Fibroblast of skin of back (primary cell): Measurements from ENCODE around the gene GPAT3.
"Not testable (repeated sequence)": the region's sequence is repeated elsewhere in the genome, so short reads cannot be mapped to it uniquely, and the experiment has no call there.

ENCODE experiments used
- DNase-seq: peaks from one replicate; pipeline ENCODE4 v3.0.0-alpha.2; 2013

The GPAT3 gene

DNA sequence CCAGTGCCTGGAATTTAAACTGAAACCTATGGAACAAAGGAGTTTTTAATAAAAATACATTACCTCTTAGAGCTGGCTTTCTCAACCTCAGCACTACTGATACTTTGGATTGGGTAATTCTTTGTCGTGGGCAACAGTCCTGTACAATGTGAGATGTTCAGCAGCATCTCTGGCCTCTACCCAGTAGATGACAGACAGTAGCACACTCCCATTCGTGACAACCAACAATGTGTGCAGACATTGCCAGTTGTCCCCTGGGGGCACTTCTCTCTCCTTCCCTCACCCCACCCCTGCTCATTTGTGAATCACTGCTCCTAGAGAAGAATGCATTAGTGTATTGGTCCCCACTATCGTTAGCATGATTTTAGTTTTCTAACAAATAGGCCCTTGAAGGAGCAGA lies 16.2 kb downstream of the GPAT3 start:
- DNase-seq: peak; percentile 70

DNA sequence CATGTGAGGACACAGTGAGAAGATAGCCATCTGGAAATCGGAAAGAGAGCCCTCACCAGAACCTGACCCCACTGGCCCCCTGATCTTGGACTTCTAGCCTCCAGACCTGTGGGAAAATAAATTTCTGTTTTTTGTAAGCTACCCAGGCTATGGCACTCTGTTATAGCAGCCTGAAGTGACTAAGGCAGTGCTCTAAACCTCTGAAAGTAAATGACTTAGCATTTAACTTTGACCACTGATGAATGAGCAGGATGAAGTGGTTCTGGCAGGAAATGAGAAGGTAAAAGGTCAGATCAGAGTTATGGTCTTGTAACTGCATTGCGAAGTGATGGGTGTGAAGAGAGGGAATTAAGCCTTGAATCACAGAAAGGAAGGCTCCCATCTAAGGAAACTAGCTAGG lies 17.0 kb downstream of the GPAT3 start:
- DNase-seq: peak; percentile 17

DNA sequence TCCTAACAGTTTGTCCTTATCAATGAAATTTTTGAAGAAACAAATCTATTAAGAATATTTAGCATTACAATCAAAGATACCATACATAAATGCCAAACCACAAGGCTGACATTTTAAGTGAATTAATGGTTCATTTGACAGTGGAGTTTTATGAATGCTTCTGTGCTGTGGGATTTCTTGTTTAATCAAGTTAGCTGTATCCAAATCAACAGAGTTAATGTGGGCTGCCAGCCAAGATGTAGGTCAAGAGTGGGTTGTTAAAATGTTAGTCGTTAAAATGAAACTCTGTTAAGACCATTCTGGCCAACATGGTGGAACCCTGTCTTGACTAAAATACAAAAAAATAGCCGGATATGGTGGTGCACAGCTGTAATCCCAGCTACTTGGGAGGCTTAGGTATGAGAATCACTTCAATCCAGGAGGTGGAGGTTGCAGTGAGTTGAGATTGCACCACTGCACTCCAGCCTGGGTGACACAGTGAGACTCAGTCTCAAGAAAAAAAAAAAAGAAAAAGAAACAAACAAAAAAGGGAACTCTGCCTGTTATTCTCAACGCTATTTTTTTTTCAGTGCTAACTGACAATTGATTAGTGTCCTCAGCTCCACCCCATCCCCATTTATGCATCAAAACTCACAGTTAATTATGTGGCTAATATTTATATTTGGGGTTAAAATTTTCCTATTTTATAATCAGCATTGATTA lies 20.2 kb downstream of the GPAT3 start:
- no peak for DNase-seq

DNA sequence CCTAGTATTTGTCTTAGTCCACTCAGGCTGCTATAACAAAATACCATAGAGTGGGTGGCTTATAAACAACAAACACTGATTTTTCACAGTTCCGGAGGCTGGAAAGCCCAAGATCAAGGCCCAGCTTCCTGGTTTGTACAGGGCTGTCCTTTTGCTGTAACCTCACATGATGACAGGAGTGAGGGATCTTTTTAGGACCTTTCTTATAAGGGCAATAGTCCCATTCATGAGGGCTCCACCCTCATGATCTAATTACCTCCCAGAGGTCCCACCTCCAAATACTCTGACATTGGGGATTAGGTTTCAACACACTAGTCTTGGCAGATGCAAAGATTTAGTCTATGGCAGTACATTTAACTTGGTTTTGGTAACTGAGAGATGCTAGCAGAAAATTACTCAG lies 20.9 kb downstream of the GPAT3 start:
- no peak for DNase-seq

DNA sequence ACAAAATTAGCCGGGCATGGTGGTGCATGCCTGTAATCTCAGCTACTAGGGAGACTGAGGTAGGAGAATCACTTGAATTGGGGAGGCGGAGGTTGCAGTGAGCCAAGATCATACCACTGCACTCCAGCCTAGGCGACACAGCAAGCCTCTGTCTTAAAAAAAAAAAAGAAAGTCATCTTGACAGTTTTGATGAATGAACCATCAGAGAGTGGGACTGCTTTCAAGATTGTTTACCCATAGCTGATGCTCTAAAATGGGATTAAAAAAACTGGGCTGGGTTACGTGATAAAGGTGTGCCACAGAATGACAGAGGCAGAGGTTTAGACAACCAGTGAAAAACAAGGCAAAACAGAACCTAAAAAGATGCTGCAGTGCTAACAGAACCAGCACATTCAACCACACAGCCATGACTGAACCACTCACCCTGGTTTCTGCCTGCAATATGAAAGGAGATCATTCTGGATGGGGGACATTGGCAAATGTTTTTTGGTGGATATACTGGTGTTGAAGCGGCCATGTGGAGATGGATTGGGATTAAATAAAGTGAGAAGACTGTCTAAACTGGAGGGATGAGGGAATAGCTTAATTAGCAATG lies 22.2 kb downstream of the GPAT3 start:
- no peak for DNase-seq

DNA sequence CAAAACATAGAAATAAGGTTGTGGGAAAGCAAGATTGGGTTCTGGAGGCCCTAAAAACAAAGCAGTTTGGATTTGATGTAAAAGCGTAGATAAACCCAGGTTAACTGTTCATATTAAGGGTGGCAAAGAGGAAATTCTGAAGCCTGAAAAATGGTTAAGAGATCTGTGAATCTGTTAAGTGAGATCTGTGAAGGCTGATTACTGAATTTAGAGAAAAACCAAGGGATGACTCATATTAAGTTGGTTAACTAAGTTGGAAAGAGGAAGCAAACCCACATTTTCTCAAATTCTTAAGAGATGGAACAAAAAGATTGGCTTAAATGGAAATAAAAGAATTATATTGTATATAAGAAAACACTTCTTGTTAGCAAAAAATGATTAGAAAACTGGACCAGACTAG lies 22.8 kb downstream of the GPAT3 start:
- no peak for DNase-seq

DNA sequence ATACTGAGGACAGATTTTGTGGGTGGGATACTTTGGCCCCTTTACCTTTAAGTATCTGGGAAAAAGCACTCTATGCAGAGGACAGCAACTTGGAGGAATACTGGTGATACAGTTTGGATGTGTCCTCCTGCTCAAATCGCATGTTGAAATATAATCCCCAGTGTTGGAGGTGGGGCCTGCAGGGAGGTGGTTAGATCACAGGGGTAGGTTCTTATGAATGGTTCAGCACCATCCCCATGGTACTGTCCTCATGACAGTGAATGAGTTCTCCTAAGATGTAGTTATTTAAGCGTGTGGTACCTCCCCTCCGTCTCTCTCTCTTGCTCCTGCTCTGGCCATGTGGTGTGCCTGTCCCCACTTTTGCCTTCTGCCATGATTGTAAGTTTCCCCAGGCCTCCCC lies 24.6 kb downstream of the GPAT3 start:
- DNase-seq: no peak

DNA sequence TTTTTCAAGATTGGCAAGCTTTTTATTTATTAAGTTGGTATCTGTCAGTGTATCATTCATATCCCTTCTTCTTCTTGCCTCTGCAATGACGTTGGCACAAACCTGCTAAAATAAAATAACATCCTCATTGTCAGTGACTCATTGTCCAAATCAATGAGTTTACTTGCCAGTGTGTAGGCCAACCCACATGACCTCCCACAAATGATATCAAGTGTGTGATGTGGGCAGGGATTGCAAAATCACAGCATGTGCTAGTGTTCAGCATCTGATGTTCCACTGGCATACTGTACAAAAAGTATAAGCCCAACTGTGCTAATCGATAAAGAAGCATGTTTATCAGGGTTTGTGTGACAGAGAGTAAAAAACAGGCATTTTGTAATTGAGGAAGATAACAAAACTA lies 25.5 kb downstream of the GPAT3 start:
- DNase-seq: peak; percentile 7

DNA sequence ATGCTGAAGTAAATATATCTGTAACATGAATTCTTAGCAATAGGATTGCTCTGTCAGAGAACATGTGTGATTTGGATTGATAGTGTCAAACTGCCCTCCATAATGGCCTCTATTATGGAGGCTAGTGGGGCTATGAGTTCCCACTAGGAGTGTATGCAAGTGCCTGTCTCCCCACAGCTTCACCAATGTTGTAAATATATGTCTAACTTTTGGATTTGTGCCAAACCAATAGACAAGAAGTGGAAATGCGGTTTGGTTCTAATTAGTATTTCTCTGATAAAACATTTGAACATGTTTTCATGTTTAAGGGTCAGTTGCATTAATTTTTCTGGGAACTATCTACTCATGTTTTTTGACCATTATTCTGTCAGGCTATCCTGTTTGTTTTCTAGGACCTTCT lies 28.1 kb downstream of the GPAT3 start:
- no peak for DNase-seq

DNA sequence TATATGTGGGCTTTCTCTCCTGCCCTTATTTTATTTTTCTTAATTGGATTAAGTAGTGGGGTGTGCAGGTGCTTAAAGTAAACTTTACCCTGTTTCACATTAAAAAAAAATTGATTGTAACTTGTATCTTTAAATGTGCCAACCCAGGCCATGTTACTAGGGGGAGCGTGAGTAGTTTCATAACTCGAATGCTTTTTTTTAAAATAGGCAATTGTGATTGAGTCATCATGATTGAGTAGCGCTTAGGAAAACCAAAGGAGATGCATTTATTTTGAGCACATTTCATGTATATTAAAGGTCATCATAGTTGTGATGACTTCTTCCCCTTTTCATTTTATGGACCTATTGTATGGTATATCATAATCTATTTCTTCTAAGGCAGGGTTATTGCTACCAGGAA lies 32.2 kb downstream of the GPAT3 start:
- DNase-seq: no peak

DNA sequence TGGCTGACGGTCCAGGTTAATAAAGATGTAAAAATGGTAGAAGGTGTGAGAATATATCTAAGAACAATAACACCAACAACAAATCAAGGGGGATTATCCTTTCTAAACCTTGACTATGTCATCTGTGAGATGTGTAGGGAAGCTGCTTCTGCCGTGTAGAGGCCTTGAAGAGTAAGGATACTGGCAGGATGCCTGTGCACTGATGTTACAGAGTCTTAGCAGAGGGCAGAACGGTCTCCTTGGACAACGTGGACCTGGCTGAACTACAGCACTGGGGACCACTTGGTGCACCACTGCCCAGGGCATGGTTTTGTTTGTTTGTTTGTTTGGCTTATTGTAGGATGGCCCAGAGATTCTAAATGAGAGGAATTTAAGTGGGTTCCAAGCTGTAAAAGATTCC lies 33.5 kb downstream of the GPAT3 start:
- no peak for DNase-seq

DNA sequence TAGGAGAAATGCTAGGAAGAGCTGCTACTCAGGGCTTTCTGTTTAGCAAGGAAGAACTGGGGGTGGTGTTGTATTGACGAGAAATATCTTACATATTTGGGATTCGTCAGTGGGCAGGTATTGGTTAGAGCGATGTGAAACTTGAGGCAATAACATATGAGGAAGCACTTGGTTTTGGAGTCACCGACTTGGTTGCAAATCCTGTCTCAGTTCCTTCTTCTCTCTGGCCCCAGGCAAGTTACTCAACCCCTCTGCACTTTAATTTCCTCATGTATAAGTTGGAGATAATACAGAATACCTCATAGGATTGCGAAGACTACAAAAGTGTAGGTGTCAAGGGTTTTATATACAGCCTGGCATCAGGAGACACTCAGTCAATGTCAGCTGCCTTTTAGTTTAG lies 34.1 kb downstream of the GPAT3 start:
- DNase-seq: no peak

DNA sequence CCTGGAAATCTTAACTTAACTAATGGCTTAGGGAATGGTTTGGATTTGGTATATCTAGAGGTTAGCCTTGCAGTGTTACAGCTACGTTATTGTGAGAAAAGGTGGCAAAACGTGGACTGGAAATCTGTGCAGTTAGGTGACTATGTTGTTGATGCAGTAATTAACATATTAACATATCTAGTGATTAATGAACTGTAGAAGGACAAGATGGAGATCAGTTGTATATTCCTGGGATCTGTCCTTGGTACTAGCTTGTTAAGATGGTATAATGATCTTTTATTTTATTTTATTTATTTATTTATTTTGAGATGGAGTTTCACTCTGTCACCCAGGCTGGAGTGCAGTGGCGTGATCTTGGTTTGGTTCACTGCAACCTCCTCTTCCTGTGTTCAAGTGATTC lies 36.9 kb downstream of the GPAT3 start:
- no peak for DNase-seq

DNA sequence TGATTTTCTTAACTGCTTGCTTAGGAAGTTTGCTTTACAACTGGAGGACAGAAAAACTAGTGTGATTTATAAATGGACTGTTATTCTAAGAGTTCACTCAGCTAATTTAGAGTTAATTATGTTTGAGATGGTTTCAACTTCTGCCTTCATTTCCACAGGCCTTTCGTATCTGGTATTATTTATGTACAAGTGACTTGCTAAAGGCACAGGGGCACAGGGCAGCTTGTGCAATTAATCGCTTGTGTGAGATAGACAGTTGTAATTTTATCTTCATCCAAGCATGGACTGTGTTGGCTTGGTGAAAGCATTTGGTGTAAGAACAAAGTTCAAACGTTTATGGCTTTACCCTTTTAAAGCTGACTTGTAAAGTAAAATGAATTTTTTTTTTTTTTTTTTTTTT lies 38.3 kb downstream of the GPAT3 start:
- no peak for DNase-seq

DNA sequence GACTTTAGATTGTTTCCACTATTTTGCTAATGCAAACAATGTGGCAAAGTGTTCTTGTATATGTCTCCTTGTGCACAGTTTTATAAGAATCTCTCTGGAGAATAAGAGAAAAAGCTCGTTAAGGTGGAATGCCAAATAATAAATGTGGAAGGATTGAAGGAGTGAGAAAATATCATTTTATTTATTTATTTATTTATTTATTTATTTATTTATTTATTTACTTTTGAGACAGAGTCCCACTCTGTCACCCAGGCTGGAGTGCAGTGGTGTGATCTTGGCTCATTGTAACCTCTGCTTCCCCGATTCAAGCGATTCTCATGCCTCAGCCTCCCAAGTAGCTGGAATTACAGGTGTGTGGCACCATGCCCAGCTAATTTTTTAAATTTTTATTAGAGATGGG lies 40.3 kb downstream of the GPAT3 start:
- DNase-seq: not testable (repeated sequence)

DNA sequence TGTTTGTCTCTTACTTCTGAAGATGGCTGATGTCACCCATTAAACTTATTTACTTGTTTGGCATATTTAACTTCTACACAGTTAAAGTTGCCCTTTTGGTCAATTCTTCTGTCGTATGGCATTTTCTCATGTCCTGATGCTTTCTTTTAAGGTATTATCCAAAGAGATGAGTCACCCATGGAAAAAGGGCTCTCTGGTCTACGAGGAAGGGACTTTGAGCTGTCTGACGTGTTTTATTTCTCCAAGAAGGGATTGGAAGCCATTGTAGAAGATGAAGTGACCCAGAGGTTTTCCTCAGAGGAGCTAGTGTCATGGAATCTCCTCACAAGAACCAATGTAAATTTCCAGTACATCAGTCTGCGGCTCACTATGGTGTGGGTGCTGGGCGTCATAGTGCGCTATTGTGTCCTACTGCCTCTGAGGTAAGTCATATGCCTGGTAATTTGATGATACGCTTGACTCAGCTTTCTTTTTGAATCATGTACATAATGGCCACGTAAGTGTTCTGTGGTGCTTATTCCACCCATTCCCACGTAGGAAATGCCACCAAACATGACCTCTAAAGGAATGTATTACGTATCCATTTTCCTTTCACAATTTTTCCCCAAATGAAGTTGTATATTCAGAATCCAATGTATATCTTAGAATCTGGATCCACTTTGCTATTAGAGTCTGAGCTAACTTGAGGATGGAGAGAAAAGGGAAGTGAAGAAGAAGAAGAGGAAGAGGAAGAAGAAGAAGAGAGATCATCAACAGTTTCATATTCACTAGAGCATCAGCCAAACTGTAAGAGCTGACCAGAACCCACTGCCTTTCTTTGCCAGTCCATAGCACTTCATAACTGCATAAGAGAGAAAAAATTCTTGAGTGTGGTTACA lies 45.7 kb downstream of the GPAT3 start:
- DNase-seq: no peak

DNA sequence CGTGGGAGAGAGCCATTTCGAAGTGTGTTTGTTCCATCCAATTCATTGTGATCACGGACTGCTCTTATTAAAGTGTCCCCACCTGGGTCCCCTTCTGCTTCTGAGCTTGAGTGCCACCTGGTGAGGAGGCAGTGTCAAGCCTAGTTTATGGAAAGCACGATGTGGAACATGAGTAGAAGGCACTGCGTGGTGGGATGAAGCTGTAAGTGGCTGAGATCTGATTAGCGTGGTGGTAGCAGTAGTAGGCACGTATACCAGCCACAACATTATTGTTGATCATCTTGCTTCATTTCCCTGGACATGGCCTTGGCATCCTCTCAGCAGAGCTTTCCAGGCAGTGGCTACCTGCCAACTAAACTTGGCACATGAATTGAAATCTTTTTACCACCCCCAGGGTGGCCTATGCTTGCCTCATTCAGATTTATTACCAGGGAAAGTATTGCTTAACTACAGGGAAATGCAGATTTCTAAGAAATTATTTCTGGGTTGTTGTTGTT lies 46.4 kb downstream of the GPAT3 start:
- DNase-seq: no peak

DNA sequence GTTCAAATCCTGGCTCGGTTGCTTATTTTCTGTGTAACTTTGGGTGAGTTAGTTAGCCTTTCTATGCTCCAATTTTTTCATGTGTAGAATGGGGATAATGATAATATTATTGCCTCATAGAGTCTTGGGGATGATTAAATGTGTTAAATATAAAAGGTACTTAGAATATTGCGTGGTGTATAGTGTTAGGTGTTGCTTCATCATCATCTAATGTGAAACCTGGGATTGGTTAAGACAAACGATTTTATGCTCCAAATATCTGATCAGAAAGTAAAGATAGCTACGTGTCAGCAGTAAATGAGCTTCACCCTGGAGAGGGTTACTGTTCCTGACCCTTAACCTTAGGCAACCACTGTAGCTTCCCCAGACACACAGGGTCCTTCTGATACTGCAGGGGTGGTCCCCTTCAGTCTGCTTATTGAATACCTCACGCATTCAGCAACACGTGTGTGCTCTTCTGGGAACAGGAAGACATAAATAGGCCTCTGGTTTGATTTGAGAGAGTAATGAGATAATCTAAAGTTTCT lies 50.1 kb downstream of the GPAT3 start:
- DNase-seq: no peak

DNA sequence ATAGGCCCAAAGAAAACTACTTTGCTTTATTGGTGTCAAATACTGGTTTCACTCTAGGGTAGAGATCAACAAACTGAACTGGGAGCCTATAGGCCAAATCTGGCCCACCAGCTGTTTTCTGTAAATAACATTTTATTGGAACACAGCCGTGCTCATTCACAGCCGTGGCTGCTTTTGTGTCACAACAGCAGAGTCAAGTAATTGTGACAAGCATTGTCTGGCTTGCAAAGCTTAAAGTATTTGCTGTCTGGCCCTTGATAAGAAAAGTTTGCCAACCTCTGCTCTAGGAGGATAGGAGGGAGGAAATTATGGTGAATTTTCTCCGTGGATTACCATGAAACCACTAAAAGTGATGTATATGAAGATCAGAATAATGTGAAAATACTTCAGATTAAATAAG lies 53.4 kb downstream of the GPAT3 start:
- DNase-seq: no peak

DNA sequence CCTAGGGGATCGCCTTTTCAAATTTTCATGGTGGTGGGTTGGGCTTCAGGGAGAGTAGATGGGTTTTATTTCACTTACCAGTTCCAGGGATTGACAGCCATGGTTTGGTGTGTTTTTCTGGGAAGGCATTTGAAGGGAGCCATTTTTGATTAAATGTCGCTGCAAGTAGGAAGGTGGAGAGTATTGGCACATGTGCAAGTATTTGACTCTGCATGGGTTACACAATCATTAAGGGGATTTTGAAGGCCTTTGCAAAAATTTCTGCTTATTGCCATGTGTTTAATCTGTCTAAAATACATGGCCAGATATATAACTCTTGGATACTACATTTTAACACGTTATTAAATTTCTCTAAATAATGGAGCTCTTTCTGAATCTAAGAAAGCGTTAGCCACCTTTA lies 55.1 kb downstream of the GPAT3 start:
- no peak for DNase-seq

DNA sequence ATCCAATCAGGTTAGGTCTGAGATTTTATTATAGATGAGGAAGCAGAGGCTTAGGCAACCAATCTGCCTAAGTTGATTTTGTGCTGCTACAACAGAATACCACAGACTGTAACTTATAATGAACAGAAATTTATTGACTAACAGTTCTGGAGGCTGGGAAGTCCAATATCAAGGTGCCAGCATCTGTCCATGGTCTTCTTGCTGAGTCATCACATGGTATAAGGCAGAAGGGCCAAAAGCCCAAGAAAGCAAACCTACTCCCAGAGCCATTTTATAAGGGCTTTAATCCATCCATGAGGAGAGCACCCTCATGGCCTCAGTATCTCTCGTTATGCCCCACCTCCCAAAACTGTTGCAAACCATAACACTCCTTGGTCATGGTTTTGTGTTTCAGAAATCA lies 55.8 kb downstream of the GPAT3 start:
- DNase-seq: no peak

DNA sequence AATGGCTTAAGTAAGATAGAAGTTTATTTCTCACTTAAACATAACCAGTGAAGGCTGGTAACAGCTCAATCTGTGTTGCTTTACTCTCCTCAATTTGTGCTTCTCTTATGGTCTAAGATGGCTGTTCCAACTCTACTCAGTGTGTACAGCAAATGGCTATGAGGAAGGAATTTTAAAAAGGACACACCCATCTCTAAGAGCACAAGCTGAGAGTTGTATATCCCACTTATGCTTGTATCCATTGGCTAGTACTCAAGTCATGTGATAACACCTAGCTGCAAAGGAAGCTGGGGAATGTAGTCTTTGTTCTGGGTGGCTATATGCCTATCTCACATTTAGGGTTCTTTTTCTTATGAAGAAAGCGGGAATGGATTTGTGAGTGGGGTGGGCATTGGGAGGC lies 63.3 kb downstream of the GPAT3 start:
- peak; percentile 62 for DNase-seq

DNA sequence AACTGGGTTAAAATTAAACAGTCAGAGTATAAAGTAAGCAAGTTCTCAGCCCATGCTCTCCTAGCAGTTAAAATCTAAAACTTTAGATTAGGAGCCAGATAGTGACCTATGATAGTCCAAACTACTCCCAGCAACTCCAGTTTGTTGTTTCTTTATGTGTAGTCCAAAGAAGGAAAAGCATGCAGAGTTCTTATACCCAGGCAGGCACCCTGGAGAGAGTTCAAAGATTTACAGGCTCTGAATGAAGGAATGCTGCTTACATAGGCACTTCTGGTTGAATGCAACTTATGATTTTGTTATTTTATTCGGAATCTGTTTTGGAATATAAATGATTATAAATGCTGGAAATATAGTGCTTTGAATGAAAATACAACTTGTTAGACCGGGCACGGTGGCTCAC lies 67.2 kb downstream of the GPAT3 start:
- peak; percentile 11 for DNase-seq
